ENCODE measurements around the gene PKM.

Gene PKM

GRCh38 chr15:72156928-72157327 is 74.1 kb downstream of the PKM start:
- no peak for DNase-seq (ENCODE audit: low read depth, low spot score)

- DNase-seq (ENCODE audit: low read depth, low spot score) = peak; percentile 70
Observed at GRCh38 chr15:72155635-72156616, 75.1 kb downstream of the PKM start.

GRCh38 chr15:72155003-72155621 is 75.9 kb downstream of the PKM start:
- DNase-seq (ENCODE audit: low read depth, low spot score) = no peak

- no peak for DNase-seq (ENCODE audit: low read depth, low spot score)
Observed at GRCh38 chr15:72154316-72154715, 76.7 kb downstream of the PKM start.

- no peak for DNase-seq (ENCODE audit: low read depth, low spot score)
Observed at GRCh38 chr15:72153269-72154000, 77.6 kb downstream of the PKM start.

Measured in smooth muscle cell of the brain vasculature (primary cell).